ENCODE data around the gene RPS15. TPM values are rescaled to one million over a fixed set of nuclear protein-coding genes. Genes with fewer than 3 reads are reported as not detected.

The RPS15 gene
- total RNA-seq, 4 donors from 2014 or later = 1,297 to 2,978 (median 2,171) TPM

DNA sequence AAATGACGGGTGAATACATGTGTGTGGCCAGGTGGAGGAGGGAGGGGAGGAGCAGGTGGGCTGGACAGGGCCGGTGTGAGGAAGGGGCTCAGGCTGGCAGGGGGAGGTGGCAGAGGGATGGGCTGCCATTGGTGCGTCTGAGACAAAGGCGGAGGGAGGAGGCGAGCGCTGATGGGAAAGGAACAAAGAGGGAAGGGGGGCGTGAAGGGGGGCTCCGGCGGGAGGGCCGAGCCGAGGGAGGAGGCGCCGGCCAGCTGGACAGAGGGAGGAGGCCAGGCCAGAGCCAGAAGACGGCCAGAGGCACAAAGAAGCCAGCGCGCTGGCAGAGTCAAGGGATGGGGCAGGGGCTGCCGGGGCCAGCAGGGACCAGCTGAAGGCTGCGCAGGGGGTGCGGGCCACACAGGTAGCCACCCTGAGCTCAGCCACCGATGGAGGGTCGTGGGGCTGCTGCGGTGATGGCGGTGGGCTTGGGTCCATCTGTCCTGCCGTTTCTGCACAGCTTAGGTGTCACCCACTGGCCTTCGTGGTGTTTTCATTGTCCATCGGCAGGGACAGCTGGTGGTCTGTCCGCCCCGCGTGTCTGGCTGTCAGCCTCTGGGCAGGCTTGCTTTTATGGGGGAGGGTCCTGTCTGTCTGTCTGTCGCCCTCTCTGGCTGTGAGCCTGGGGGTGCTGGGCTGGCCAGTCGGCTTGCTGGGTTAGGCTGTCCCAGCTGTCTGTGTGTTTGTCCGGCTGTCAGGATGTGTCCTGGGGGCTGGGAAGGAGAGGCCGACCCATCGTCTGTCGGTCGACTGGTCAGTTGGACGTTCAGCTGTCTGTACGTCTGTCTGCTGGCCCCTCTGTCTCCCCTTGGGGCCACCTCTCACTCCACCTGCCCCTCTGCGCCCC lies 14.0 kb downstream of the RPS15 start:
- Histone ChIP-seq H3K4me3 (no peak overlapping the region), H3K27ac (replicated peaks in 1 of 4) (no peak overlapping the region), H3K27me3 (peaks cover 4 to 100% (median 92%) of the 10 kb centered on the region in 4 donors), H3K36me3 (no peaks in the 10 kb centered on the region), H3K9me3 (no peaks in the 10 kb centered on the region), H3K4me1 (peaks cover 8 to 60% (median 52%) of the 10 kb centered on the region in 4 donors)
- intact Hi-C loops (cut with DNase I) = no loop called here
- WGBS = 19% methylated on average over 24 of the region's 39 CpGs
- DNase-seq (ENCODE audit: extremely low spot score) = no peak
- TF ChIP-seq POLR2AphosphoS5 (IDR thresholded peaks at IDR 0.05) (no peak), POLR2A (IDR thresholded peaks at IDR 0.05; ENCODE audit: low read depth) (no peak), EP300 (IDR thresholded peaks at IDR 0.05) (no peak)
- TF ChIP-seq, protein P1, sequence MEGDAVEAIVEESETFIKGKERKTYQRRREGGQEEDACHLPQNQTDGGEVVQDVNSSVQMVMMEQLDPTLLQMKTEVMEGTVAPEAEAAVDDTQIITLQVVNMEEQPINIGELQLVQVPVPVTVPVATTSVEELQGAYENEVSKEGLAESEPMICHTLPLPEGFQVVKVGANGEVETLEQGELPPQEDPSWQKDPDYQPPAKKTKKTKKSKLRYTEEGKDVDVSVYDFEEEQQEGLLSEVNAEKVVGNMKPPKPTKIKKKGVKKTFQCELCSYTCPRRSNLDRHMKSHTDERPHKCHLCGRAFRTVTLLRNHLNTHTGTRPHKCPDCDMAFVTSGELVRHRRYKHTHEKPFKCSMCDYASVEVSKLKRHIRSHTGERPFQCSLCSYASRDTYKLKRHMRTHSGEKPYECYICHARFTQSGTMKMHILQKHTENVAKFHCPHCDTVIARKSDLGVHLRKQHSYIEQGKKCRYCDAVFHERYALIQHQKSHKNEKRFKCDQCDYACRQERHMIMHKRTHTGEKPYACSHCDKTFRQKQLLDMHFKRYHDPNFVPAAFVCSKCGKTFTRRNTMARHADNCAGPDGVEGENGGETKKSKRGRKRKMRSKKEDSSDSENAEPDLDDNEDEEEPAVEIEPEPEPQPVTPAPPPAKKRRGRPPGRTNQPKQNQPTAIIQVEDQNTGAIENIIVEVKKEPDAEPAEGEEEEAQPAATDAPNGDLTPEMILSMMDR (IDR thresholded peaks at IDR 0.05) = no peak

DNA sequence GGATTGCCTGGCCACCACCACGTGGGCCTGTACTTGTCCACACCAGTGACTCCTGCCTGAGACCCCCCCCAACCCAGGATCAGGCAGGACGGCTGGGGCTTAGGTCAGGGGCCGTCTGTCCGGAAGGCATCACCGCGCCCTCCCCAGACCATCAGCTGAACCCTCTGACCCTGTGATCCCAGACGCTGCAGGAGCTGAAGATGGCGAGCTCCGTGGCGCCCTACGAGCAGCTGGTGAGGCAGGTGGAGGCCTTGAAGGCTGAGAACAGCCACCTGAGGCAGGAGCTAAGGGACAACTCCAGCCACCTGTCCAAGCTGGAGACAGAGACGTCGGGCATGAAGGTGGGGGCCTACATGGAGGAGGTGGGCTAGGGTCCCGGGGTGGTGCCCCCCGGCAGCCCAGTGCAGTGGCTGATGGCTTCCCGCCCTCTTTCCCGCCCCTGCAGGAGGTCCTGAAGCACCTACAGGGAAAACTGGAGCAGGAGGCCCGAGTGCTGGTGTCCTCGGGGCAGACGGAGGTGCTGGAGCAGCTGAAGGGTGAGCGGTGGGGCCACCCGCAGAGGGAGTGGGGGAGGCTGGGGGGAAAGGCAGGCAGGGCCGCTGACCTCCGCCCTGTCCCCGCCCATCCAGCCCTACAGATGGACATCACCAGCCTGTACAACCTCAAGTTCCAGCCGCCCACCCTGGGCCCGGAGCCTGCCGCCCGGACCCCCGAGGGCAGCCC lies 14.8 kb downstream of the RPS15 start:
- no peaks in the 10 kb centered on the region for H3K36me3 ChIP-seq
- WGBS = 47% methylated on average over 12 of the region's 30 CpGs
- no peaks in the 10 kb centered on the region for H3K9me3 ChIP-seq
- DNase-seq (ENCODE audit: extremely low spot score) = no peak
- H3K4me3 ChIP-seq = no peak overlapping the region
- TF ChIP-seq, protein P1 (IDR thresholded peaks at IDR 0.05) = no peak
- no peak for TF ChIP-seq EP300 (IDR thresholded peaks at IDR 0.05)
- TF ChIP-seq POLR2A (IDR thresholded peaks at IDR 0.05; ENCODE audit: low read depth) = no peak
- no peak for TF ChIP-seq POLR2AphosphoS5 (IDR thresholded peaks at IDR 0.05)
- peaks cover 4 to 100% (median 90%) of the 10 kb centered on the region in 4 donors for H3K27me3 ChIP-seq
- intact Hi-C loops (cut with DNase I) = no loop called here
- peaks cover 8 to 59% (median 51%) of the 10 kb centered on the region in 4 donors for H3K4me1 ChIP-seq
- peak overlapping the region in 1 of 4 donors; percentile 18 for H3K27ac ChIP-seq (replicated peaks in 1 of 4)

- 22% methylated on average over 13 of the region's 33 CpGs for WGBS
- H3K27ac ChIP-seq (replicated peaks in 1 of 4) = peak overlapping the region in 1 of 4 donors; percentile 18
- H3K4me3 ChIP-seq = no peak overlapping the region
- no peaks in the 10 kb centered on the region for H3K9me3 ChIP-seq
- H3K27me3 ChIP-seq = peaks cover 4 to 97% (median 87%) of the 10 kb centered on the region in 4 donors
- peaks cover 8 to 59% (median 51%) of the 10 kb centered on the region in 4 donors for H3K4me1 ChIP-seq
- DNase-seq (ENCODE audit: extremely low spot score) = no peak
- H3K36me3 ChIP-seq = no peaks in the 10 kb centered on the region
- TF ChIP-seq POLR2AphosphoS5 (IDR thresholded peaks at IDR 0.05) = no peak
- TF ChIP-seq EP300 (IDR thresholded peaks at IDR 0.05) = no peak
- TF ChIP-seq, protein P1 (IDR thresholded peaks at IDR 0.05) = no peak
- no peak for TF ChIP-seq POLR2A (IDR thresholded peaks at IDR 0.05; ENCODE audit: low read depth)
- intact Hi-C loops (cut with DNase I) = no loop called here
Measured at GRCh38 chr19:1453525-1454364, 15.5 kb downstream of the RPS15 start.

GRCh38 chr19:1455002-1455335 lies 16.8 kb downstream of the RPS15 start:
- H3K9me3 ChIP-seq = no peaks in the 10 kb centered on the region
- H3K27ac ChIP-seq (replicated peaks in 1 of 4) = no peak overlapping the region
- intact Hi-C loops (cut with DNase I) = no loop called here
- 27% methylated on average over 4 of the region's 22 CpGs for WGBS
- peaks cover 3 to 85% (median 76%) of the 10 kb centered on the region in 4 donors for H3K27me3 ChIP-seq
- TF ChIP-seq, protein P1 (IDR thresholded peaks at IDR 0.05) = no peak
- TF ChIP-seq EP300 (IDR thresholded peaks at IDR 0.05) = no peak
- no peak for TF ChIP-seq POLR2AphosphoS5 (IDR thresholded peaks at IDR 0.05)
- TF ChIP-seq POLR2A (IDR thresholded peaks at IDR 0.05; ENCODE audit: low read depth) = no peak
- H3K36me3 ChIP-seq = peaks cover 0 to 3% (median 3%) of the 10 kb centered on the region in 4 donors
- peaks cover 8 to 55% (median 48%) of the 10 kb centered on the region in 4 donors for H3K4me1 ChIP-seq
- H3K4me3 ChIP-seq = no peak overlapping the region
- no peak for DNase-seq (ENCODE audit: extremely low spot score)

Data from esophagus muscularis mucosa (tissue), 4 donors.